Endothelial cell of umbilical vein (primary cell): ENCODE measurements around the gene CACNA1F. TPM values are rescaled to one million over a fixed set of nuclear protein-coding genes. Genes with fewer than 3 reads are reported as not detected.

ENCODE experiments used
- BruUV-seq: library from RNA; stranded (reverse); fragments of 400-500 nt; replicated peaks from 2 replicates; lab custom pipeline; 2021; lab: Mats Ljungman, UMichigan
- CTCF ChIA-PET: fragments of 300-600, 350-600 bp; sonication (Branson Sonifier 250); formaldehyde crosslinking; loops from one replicate; lab custom pipeline; 2021; ENCODE audit warnings: antibody characterized with exemption, inconsistent platforms; lab: Charles Lee
- POLR2A ChIA-PET: fragments of 300-600, 350-600 bp; sonication (Branson Sonifier 250); formaldehyde crosslinking; loops from one replicate; lab custom pipeline; 2021; ENCODE audit warnings: antibody characterized with exemption, inconsistent platforms; lab: Charles Lee
- DNase-seq: peaks from one replicate; pipeline ENCODE4 v3.0.0-alpha.2; 2011; ENCODE audit warnings: low read depth, low spot score
- FAIRE-seq: peaks from 2 replicates; lab custom pipeline; 2011; peaks lifted over from hg19 to GRCh38; lab: Jason Lieb, UNC
- H2AFZ ChIP-seq: 2 replicates; pipeline ENCODE4 v1.6.0; 2012; ENCODE audit warnings: low read depth, low read length, control low read depth, inconsistent platforms
- H3K27ac ChIP-seq: 2 replicates; pipeline ENCODE4 v1.5.1; 2011; ENCODE audit warnings: low read depth, mild to moderate bottlenecking, control low read depth, low read length, moderate library complexity; ENCODE audit not compliant: insufficient read depth
- H3K27me3 ChIP-seq, 2 experiments: 2 replicates each; pipeline versions ENCODE4 v1.6.0 to v1.6.1; 2011; ENCODE audit warnings: low read length in 2 of 2, mixed read lengths in 1 of 2; ENCODE audit not compliant: control insufficient read depth in 2 of 2, insufficient read depth in 2 of 2
- H3K36me3 ChIP-seq, 2 experiments: 2 replicates in 1 of 2; 3 replicates in 1 of 2; pipeline ENCODE4 v1.5.1; 2011; ENCODE audit warnings: low read length in 2 of 2, mild to moderate bottlenecking in 1 of 2, moderate library complexity in 1 of 2; ENCODE audit not compliant: control insufficient read depth in 2 of 2, insufficient read depth in 2 of 2; ENCODE audit errors: extremely low read depth in 1 of 2
- H3K4me1 ChIP-seq: 3 replicates; pipeline ENCODE4 v1.5.1; 2011; ENCODE audit warnings: mild to moderate bottlenecking, low read length; ENCODE audit not compliant: control insufficient read depth, insufficient read depth; ENCODE audit errors: extremely low read depth
- H3K4me2 ChIP-seq: 2 replicates; pipeline ENCODE4 v1.6.1; 2011; ENCODE audit warnings: low read length, control low read depth, mixed read lengths; ENCODE audit not compliant: insufficient read depth
- H3K4me3 ChIP-seq, 3 experiments: fragments of 200-600 bp in 1 of 3; sonication (generic), shearing (Covaris generic) in 1 of 3; replicated peaks in 1 of 3; 2 replicates each; pipeline ENCODE4 v1.5.1; 2011 to 2016; ENCODE audit warnings: control low read depth in 3 of 3, low read length in 3 of 3, mild to moderate bottlenecking in 2 of 3, inconsistent platforms in 1 of 3, low read depth in 1 of 3, moderate library complexity in 1 of 3; ENCODE audit not compliant: insufficient read depth in 1 of 3
- H3K79me2 ChIP-seq: 2 replicates; pipeline ENCODE4 v1.6.0; 2012; ENCODE audit warnings: low read length, inconsistent platforms; ENCODE audit not compliant: control insufficient read depth, insufficient read depth
- H3K9ac ChIP-seq: replicated peaks from 2 replicates; pipeline ENCODE3; 2011; ENCODE audit warnings: low read length, control low read depth; ENCODE audit not compliant: insufficient read depth; ENCODE audit errors: extremely low read depth
- H3K9me1 ChIP-seq: replicated peaks from 3 replicates; pipeline ENCODE4 v1.6.0; 2011; ENCODE audit warnings: mild to moderate bottlenecking, low read length; ENCODE audit not compliant: control insufficient read depth, insufficient read depth; ENCODE audit errors: extremely low read depth
- H3K9me3 ChIP-seq: replicated peaks from 2 replicates; pipeline ENCODE4 v1.5.1; 2012; ENCODE audit warnings: low read length, inconsistent platforms; ENCODE audit not compliant: control insufficient read depth, insufficient read depth
- H4K20me1 ChIP-seq: replicated peaks from 2 replicates; pipeline ENCODE3; 2011; ENCODE audit warnings: mild to moderate bottlenecking, low read length; ENCODE audit not compliant: control insufficient read depth, insufficient read depth; ENCODE audit errors: extremely low read depth
- CTCF ChIP-seq, 2 donors: IDR thresholded peaks; 1 replicate in 1 of 2; 2 replicates in 1 of 2; pipeline ENCODE4 v1.5.1; 2011; ENCODE audit warnings: low read length in 2 of 2, mild to moderate bottlenecking in 2 of 2, moderate library complexity in 2 of 2, control low read depth in 1 of 2, inconsistent platforms in 1 of 2, low read depth in 1 of 2; ENCODE audit not compliant: insufficient read depth in 1 of 2; ENCODE audit errors: extremely low read depth in 1 of 2
- EZH2 ChIP-seq: IDR thresholded peaks from 2 replicates; pipeline ENCODE4 v1.6.1; 2012; ENCODE audit warnings: borderline replicate concordance, low read depth, mild to moderate bottlenecking, moderate library complexity, low read length, inconsistent platforms; ENCODE audit not compliant: severe bottlenecking
- GATA2 ChIP-seq: IDR thresholded peaks from 2 replicates; pipeline ENCODE4 v1.7.0; 2011; ENCODE audit warnings: low read depth, mild to moderate bottlenecking, moderate library complexity, mixed read lengths, low read length; ENCODE audit not compliant: insufficient read length, insufficient read depth
- JUN ChIP-seq: IDR thresholded peaks from 2 replicates; pipeline ENCODE4 v1.6.1; 2011; ENCODE audit warnings: borderline replicate concordance, low read depth; ENCODE audit not compliant: insufficient read length, insufficient read depth
- MAX ChIP-seq: IDR thresholded peaks from 2 replicates; pipeline ENCODE4 v1.6.1; 2011; ENCODE audit not compliant: insufficient read depth, insufficient read length
- MYC ChIP-seq: IDR thresholded peaks from one replicate; pipeline ENCODE4 v1.6.1; 2011; ENCODE audit warnings: mild to moderate bottlenecking, low read depth, low read length
- POLR2AphosphoS5 ChIP-seq: IDR thresholded peaks from 2 replicates; pipeline ENCODE4 v1.6.1; 2012; ENCODE audit warnings: low read depth, mild to moderate bottlenecking, control low read depth, low read length, moderate library complexity; ENCODE audit not compliant: insufficient read depth
- dilution Hi-C: fragments of 300-500 bp; cut with MboI; formaldehyde crosslinking; loops from one replicate; pipeline ENCODE4 v1.15.0; 2019; ENCODE audit warnings: low sequenced_read_pairs; ENCODE audit not compliant: extremely low pct_ligation_motif_present
- intact Hi-C: fragments of 100-400 bp; cut with micrococcal nuclease; formaldehyde crosslinking; loops from one replicate; pipeline ENCODE4 v1.10.0; 2022
- polyA plus RNA-seq, 4 experiments: library from polyadenylated mRNA; depleted of rRNA in 3 of 4; stranded (reverse) in 3 of 4; unstranded in 1 of 4; fragments of >200 nt; gene quantifications; 2 replicates each; pipeline versions ENCODE4 v1.2.1 to v1.2.3, GENCODE V29; 2011 to 2012; ENCODE audit warnings: missing spikeins in 1 of 4
- total RNA-seq: library from RNA; stranded (reverse); gene quantifications from 2 replicates; pipeline ENCODE4 v1.2.3, GENCODE V29; 2021

The CACNA1F gene
- total and polyA plus RNA-seq, 2 donors (not counting 3 experiments of a cell fraction or from before 2014, with no cell fraction given): not detected

- Histone ChIP-seq H3K4me3 (peak overlapping the region in 2 of 3 experiments; percentile 13 to 59), H3K27ac (peak overlapping the region; percentile 96), H3K9me3 (no peaks in the 10 kb centered on the region), H3K36me3 (no peaks in the 10 kb centered on the region), H4K20me1 (no peaks in the 10 kb centered on the region), H3K4me1 (peaks cover 2% of the 10 kb centered on the region), H2AFZ (peak overlapping the region; percentile 85), H3K4me2 (peak overlapping the region; percentile 68), H3K79me2 (no peaks in the 10 kb centered on the region), H3K9ac (peak overlapping the region; percentile 82), H3K9me1 (no peaks in the 10 kb centered on the region), H3K27me3 (no peaks in the 10 kb centered on the region)
- intact Hi-C loops (loop anchor here (2.0 kb wide), 1 partner anchor 19 kb away; no protein-coding TSS in a partner anchor), dilution Hi-C loops (no loop called here)
- TF ChIP-seq EZH2: no peak
- peak; percentile 19 for TF ChIP-seq GATA2
- no peak for TF ChIP-seq POLR2AphosphoS5
- TF ChIP-seq CTCF (IDR thresholded peaks at IDR 0.05; ENCODE audit: extremely low read depth in 1 of 2, insufficient read depth in 1 of 2, low read depth in 1 of 2, low read length in 2 of 2): no peak
- no peak for TF ChIP-seq JUN
- TF ChIP-seq MYC: no peak
- no peak for TF ChIP-seq MAX
- ChIA-PET CTCF (interaction anchor here (0.6 to 3.3 kb wide), 11 partner anchors 8 to 38 kb away, joined by 3 to 31 read pairs (median 4); partner anchors contain the start of gene PLP2), POLR2A (interaction anchor here (1.0 kb wide), 1 partner anchor 18 kb away, joined by 3 read pairs; no protein-coding TSS in a partner anchor)
- TSS peak; percentile 31 for BruUV-seq
- DNase-seq: peak; percentile 59
- FAIRE-seq: no peak
Measured at GRCh38 chrX:49155243-49155899, 77.8 kb downstream of the CACNA1F start.

Other genes with a start within 250 kb of the CACNA1F start
- gene GRIPAP1, start 231.1 kb downstream of the CACNA1F start, total RNA-seq: 48.5 and 49.4 TPM in 2 replicates
- gene GRIPAP1, start 231.1 kb downstream of the CACNA1F start, polyA plus RNA-seq: 19.0 and 25.3 TPM in 2 replicates
- 35.5 and 37.1 TPM in 2 replicates for gene TFE3, start 190.0 kb downstream of the CACNA1F start, total RNA-seq
- 22.3 and 26.8 TPM in 2 replicates for gene TFE3, start 190.0 kb downstream of the CACNA1F start, polyA plus RNA-seq
- 5.7 and 6.4 TPM in 2 replicates for gene CCDC120, start 174.3 kb downstream of the CACNA1F start, total RNA-seq
- 2.8 and 3.1 TPM in 2 replicates for gene CCDC120, start 174.3 kb downstream of the CACNA1F start, polyA plus RNA-seq
- 41.6 and 45.4 TPM in 2 replicates for gene PRAF2, start 159.3 kb downstream of the CACNA1F start, total RNA-seq
- 36.2 and 40.1 TPM in 2 replicates for gene PRAF2, start 159.3 kb downstream of the CACNA1F start, polyA plus RNA-seq
- 29.9 and 32.2 TPM in 2 replicates for gene WDR45, start 153.5 kb downstream of the CACNA1F start, total RNA-seq
- 70.4 and 73.1 TPM in 2 replicates for gene WDR45, start 153.5 kb downstream of the CACNA1F start, polyA plus RNA-seq
- 21.3 and 22.6 TPM in 2 replicates for gene GPKOW, start 109.6 kb downstream of the CACNA1F start, total RNA-seq
- 17.5 and 22.1 TPM in 2 replicates for gene GPKOW, start 109.6 kb downstream of the CACNA1F start, polyA plus RNA-seq
- 0.48 and 0.77 TPM in 2 replicates for gene MAGIX, start 70.6 kb downstream of the CACNA1F start, total RNA-seq
- 0.88 and 0.94 TPM in 2 replicates for gene MAGIX, start 70.6 kb downstream of the CACNA1F start, polyA plus RNA-seq
- gene PLP2, start 61.4 kb downstream of the CACNA1F start, total RNA-seq: 153 and 170 TPM in 2 replicates
- 277 and 304 TPM in 2 replicates for gene PLP2, start 61.4 kb downstream of the CACNA1F start, polyA plus RNA-seq
- 9.6 and 15.0 TPM in 2 replicates for gene PRICKLE3, start 47.0 kb downstream of the CACNA1F start, total RNA-seq
- gene PRICKLE3, start 47.0 kb downstream of the CACNA1F start, polyA plus RNA-seq: 6.8 and 8.6 TPM in 2 replicates
- 0.46 and 0.77 TPM in 2 replicates for gene SYP, start 33.1 kb downstream of the CACNA1F start, total RNA-seq
- gene SYP, start 33.1 kb downstream of the CACNA1F start, polyA plus RNA-seq: 0.11 and 0.21 TPM in 2 replicates
- 13.2 and 14.8 TPM in 2 replicates for gene CCDC22, start 2.1 kb upstream of the CACNA1F start, total RNA-seq
- 19.2 and 21.5 TPM in 2 replicates for gene CCDC22, start 2.1 kb upstream of the CACNA1F start, polyA plus RNA-seq
- not detected in 2 replicates for gene FOXP3, start 31.4 kb upstream of the CACNA1F start, total RNA-seq
- 0.06 and 0.08 TPM in 2 replicates for gene FOXP3, start 31.4 kb upstream of the CACNA1F start, polyA plus RNA-seq
- 2.1 and 2.5 TPM in 2 replicates for gene PPP1R3F, start 36.5 kb upstream of the CACNA1F start, total RNA-seq
- 1.5 and 1.6 TPM in 2 replicates for gene PPP1R3F, start 36.5 kb upstream of the CACNA1F start, polyA plus RNA-seq
- gene GAGE10, start 70.3 kb upstream of the CACNA1F start, total RNA-seq: not detected in 2 replicates
- not detected in 2 replicates for gene GAGE10, start 70.3 kb upstream of the CACNA1F start, polyA plus RNA-seq
- gene GAGE12J, start 88.7 kb upstream of the CACNA1F start, total RNA-seq: not detected in 2 replicates
- not detected in 2 replicates for gene GAGE12J, start 88.7 kb upstream of the CACNA1F start, polyA plus RNA-seq
- gene GAGE13, start 98.2 kb upstream of the CACNA1F start, total RNA-seq: not detected in 2 replicates
- not detected in 2 replicates for gene GAGE13, start 98.2 kb upstream of the CACNA1F start, polyA plus RNA-seq